K562 (cell line): ENCODE data around the gene S100A10. TPM values are rescaled to one million over a fixed set of nuclear protein-coding genes. Genes with fewer than 3 reads are reported as not detected.
A peak's percentile ranks its signal among the peaks of the same experiment; 100 is the strongest.

ENCODE experiments used
- ATAC-seq: fragments of 200-7000 bp; cut with Tn5 transposase; 3 replicates; pipeline ENCODE4 v1.9.1; 2020; ENCODE audit warnings: moderate library complexity
- BruUV-seq: library from RNA; stranded (reverse); fragments of 400-500 nt; replicated peaks from 2 replicates; lab custom pipeline; 2021; lab: Mats Ljungman, UMichigan
- CTCF ChIA-PET: fragments of 300-600 bp; formaldehyde crosslinking; extraction: SDS; loops from one replicate; lab custom pipeline; 2021; ENCODE audit warnings: low intra/inter-chr PET ratio; lab: Yijun Ruan, JAX
- POLR2A ChIA-PET: fragments of 300-600, 350-650 bp; sonication (Branson Sonifier 250); formaldehyde crosslinking; extraction: SDS; loops from one replicate; lab custom pipeline; 2021; ENCODE audit warnings: antibody characterized with exemption, inconsistent platforms; lab: Yijun Ruan, JAX
- DNase-seq, 4 experiments: peaks; one replicate each; pipeline versions ENCODE4 v3.0.0 to v3.0.0-alpha.2; 2011 to 2018; ENCODE audit warnings: low spot score in 3 of 4, mixed read lengths in 3 of 4; ENCODE audit errors: extremely low read depth in 1 of 4
- FAIRE-seq: peaks from 2 replicates; lab custom pipeline; 2011; peaks lifted over from hg19 to GRCh38; lab: Jason Lieb, UNC
- H2AFZ ChIP-seq: 2 replicates; pipeline ENCODE4 v1.6.0; 2011; ENCODE audit warnings: low read depth, low read length, control low read depth, inconsistent platforms
- H3K27ac ChIP-seq: fragments of 200-600 bp; 3 replicates; pipeline ENCODE4 v1.8.0; 2011; ENCODE audit warnings: low read depth, mild to moderate bottlenecking, control low read depth, inconsistent platforms, low read length, moderate library complexity, mixed read lengths; ENCODE audit errors: extremely low read depth
- H3K27me3 ChIP-seq, 2 experiments: fragments of 300-600 bp in 1 of 2; 2 replicates in 1 of 2; 3 replicates in 1 of 2; pipeline versions ENCODE4 v1.6.0 to v1.8.0; 2011; ENCODE audit warnings: inconsistent platforms in 2 of 2, low read length in 2 of 2, mild to moderate bottlenecking in 1 of 2, mixed read lengths in 1 of 2, moderate library complexity in 1 of 2; ENCODE audit not compliant: control insufficient read depth in 2 of 2, insufficient read depth in 2 of 2
- H3K36me3 ChIP-seq: fragments of 300-600 bp; 3 replicates; pipeline ENCODE4 v1.8.0; 2011; ENCODE audit warnings: mild to moderate bottlenecking, low read length, inconsistent platforms; ENCODE audit not compliant: control insufficient read depth, insufficient read depth
- H3K4me1 ChIP-seq, 2 experiments: fragments of 200-600 bp in 1 of 2; replicated peaks in 1 of 2; 2 replicates in 1 of 2; 3 replicates in 1 of 2; pipeline versions ENCODE4 v1.5.1 to v1.8.0; 2011; ENCODE audit warnings: inconsistent platforms in 2 of 2, low read length in 2 of 2, mild to moderate bottlenecking in 1 of 2, mixed read lengths in 1 of 2, moderate library complexity in 1 of 2; ENCODE audit not compliant: control insufficient read depth in 2 of 2, insufficient read depth in 2 of 2
- H3K4me2 ChIP-seq: 2 replicates; pipeline ENCODE4 v1.6.1; 2011; ENCODE audit warnings: low read length, control low read depth, inconsistent platforms, mixed read lengths; ENCODE audit not compliant: insufficient read depth
- H3K4me3 ChIP-seq: fragments of 200-600 bp; sonication (generic), shearing (Covaris generic); 2 replicates; pipeline ENCODE4 v1.5.1; 2016; ENCODE audit warnings: control low read depth, inconsistent platforms
- H3K79me2 ChIP-seq: fragments of 200-600 bp; 3 replicates; pipeline ENCODE4 v1.8.0; 2011; ENCODE audit warnings: low read length, inconsistent platforms; ENCODE audit not compliant: control insufficient read depth, insufficient read depth
- H3K9ac ChIP-seq, 2 experiments: 2 replicates each; pipeline versions ENCODE4 v1.6.0 to v1.6.1; 2011; ENCODE audit warnings: low read depth in 2 of 2, low read length in 2 of 2, control low read depth in 1 of 2, inconsistent platforms in 1 of 2, mild to moderate bottlenecking in 1 of 2, mixed read lengths in 1 of 2; ENCODE audit not compliant: insufficient read depth in 1 of 2
- H3K9me1 ChIP-seq: one replicate; pipeline ENCODE4 v1.6.0; 2011; ENCODE audit warnings: inconsistent platforms, mild to moderate bottlenecking, low read length, moderate library complexity; ENCODE audit not compliant: control insufficient read depth, insufficient read depth
- H3K9me3 ChIP-seq: replicated peaks from 2 replicates; pipeline ENCODE4 v1.5.1; 2011; ENCODE audit warnings: low read depth, low read length, inconsistent platforms; ENCODE audit not compliant: control insufficient read depth, insufficient read depth
- H4K20me1 ChIP-seq: replicated peaks from 2 replicates; pipeline ENCODE4 v1.6.1; 2011; ENCODE audit warnings: low read length, inconsistent platforms, mixed read lengths; ENCODE audit not compliant: control insufficient read depth, insufficient read depth
- CHAMP1 ChIP-seq: fragments of 450-650 bp; IDR thresholded peaks from 2 replicates; pipeline ENCODE4 v1.6.1; 2016; ENCODE audit warnings: mild to moderate bottlenecking
- CHD1 ChIP-seq: fragments of 200-600 bp; sonication (generic); IDR thresholded peaks from one replicate; pipeline ENCODE4 v1.6.1; 2012; ENCODE audit warnings: mild to moderate bottlenecking, moderate library complexity, low read length, inconsistent platforms
- EGR1 ChIP-seq: fragments of 450-650 bp; conservative IDR thresholded peaks from 2 replicates; pipeline ENCODE4 v1.6.1; 2017; ENCODE audit warnings: mild to moderate bottlenecking
- GATAD2B ChIP-seq: fragments of 450-650 bp; IDR thresholded peaks from 2 replicates; pipeline ENCODE4 v1.6.1; 2017; ENCODE audit warnings: mild to moderate bottlenecking, borderline replicate concordance
- HNRNPK ChIP-seq: fragments of 200-400 bp; formaldehyde crosslinking; IDR thresholded peaks from one replicate; pipeline ENCODE4 v1.6.1; 2018; ENCODE audit warnings: mild to moderate bottlenecking, low read depth, low read length; ENCODE audit not compliant: poor library complexity, severe bottlenecking
- PHTF2 ChIP-seq: fragments of 250-450 bp; sonication (Bioruptor Pico); IDR thresholded peaks from 2 replicates; pipeline ENCODE4 v1.5.0; 2021; ENCODE audit warnings: mild to moderate bottlenecking
- WGBS: fragments of 100-300 bp; shearing (Covaris generic); methylation state at CpG from one replicate; pipeline ENCODE4 v1.1.6; 2016; ENCODE audit warnings: low coverage, mixed read lengths; ENCODE audit not compliant: insufficient coverage; ENCODE audit errors: missing lambda C conversion rate; 5-methylcytosine and 5-hydroxymethylcytosine counted together
- in situ Hi-C: fragments of 300-500 bp; cut with MboI; formaldehyde crosslinking; loops from 4 replicates; pipeline ENCODE4 v1.15.0; 2018; ENCODE audit warnings: inconsistent platforms, mixed read lengths
- intact Hi-C: fragments of 100-400 bp; cut with micrococcal nuclease; formaldehyde crosslinking; loops from 2 replicates; pipeline ENCODE4 v1.14.2; 2022
- polyA plus RNA-seq, 8 experiments: library from polyadenylated mRNA; depleted of rRNA in 4 of 8; stranded (reverse) in 5 of 8; unstranded in 3 of 8; fragments of >200 nt; fragmentation: Nextera tagmentation in 2 of 8; fragmentation: Illumina TruSeq in 1 of 8; extraction: Ambion mirVana in 2 of 8; extraction: Trizol in 1 of 8; gene quantifications; 2 replicates each; pipeline versions ENCODE4 v1.2.1 to v1.2.3, GENCODE V29; 2011 to 2014; ENCODE audit warnings: inconsistent platforms in 1 of 8, missing spikeins in 1 of 8
- total RNA-seq, 7 experiments: library from RNA; depleted of rRNA in 6 of 7; stranded (reverse); fragments of >200 nt in 6 of 7; fragmentation: Illumina TruSeq in 2 of 7; extraction: Trizol in 2 of 7; gene quantifications; 2 replicates each; pipeline versions ENCODE4 v1.2.1 to v1.2.3, GENCODE V29; 2011 to 2021; ENCODE audit warnings: low replicate concordance in 1 of 7

Gene S100A10
- total and polyA plus RNA-seq, 9 of the 15 experiments (the other 6 are each of a cell fraction or from before 2014, with no cell fraction given): 0.32 to 1.6 (median 0.50) TPM; not detected in 3

GRCh38 chr1:151970626-151971025 is 23.0 kb downstream of the S100A10 start (continued):
- TF ChIP-seq CHAMP1 (no peak), GATAD2B (no peak)

GRCh38 chr1:151970128-151970527 is 23.5 kb downstream of the S100A10 start:
- peaks cover 3 to 16% of the 10 kb centered on the region in 2 experiments; a peak in 4 of 5 replicates for H3K4me1 ChIP-seq
- CTCF ChIA-PET: interaction anchor here (1.0 to 3.3 kb wide), 3 partner anchors 27 to 54 kb away, joined by 3 to 16 read pairs (median 3); no protein-coding TSS in a partner anchor
- FAIRE-seq: no peak
- H2AFZ ChIP-seq: no peak overlapping the region
- TF ChIP-seq HNRNPK: no peak
- no peak for TF ChIP-seq CHD1
- TF ChIP-seq PHTF2 (CRISPR knock-in tag): no peak
- 0 out of 2 replicates have a peak, but pooled peaks have one; percentile 5 for TF ChIP-seq EGR1
- no peak for ATAC-seq
- H3K27me3 ChIP-seq: no peaks in the 10 kb centered on the region
- in situ Hi-C loops: no loop called here
- no peak overlapping the region for H3K4me2 ChIP-seq
- WGBS: 23% methylated on average over 5 of the region's 5 CpGs
- no TSS peak for BruUV-seq
- 0 out of 2 replicates have a peak, but pooled peaks cover 3% of the 10 kb centered on the region for H4K20me1 ChIP-seq
- H3K4me3 ChIP-seq: no peak overlapping the region
- no peaks in the 10 kb centered on the region for H3K9me3 ChIP-seq
- no peak overlapping the region for H3K27ac ChIP-seq
- POLR2A ChIA-PET: interaction anchor here (0.7 to 1.1 kb wide), 2 partner anchors 18 to 64 kb away, joined by 3 read pairs; no protein-coding TSS in a partner anchor
- H3K36me3 ChIP-seq: no peaks in the 10 kb centered on the region
- no peak overlapping the region for H3K9ac ChIP-seq
- no peaks in the 10 kb centered on the region for H3K9me1 ChIP-seq
- no peak for DNase-seq
- intact Hi-C loops: no loop called here
- no peaks in the 10 kb centered on the region for H3K79me2 ChIP-seq
